Melanocyte of skin (primary cell): Measurements from ENCODE around the gene SNRPE. TPM values are rescaled to one million over a fixed set of nuclear protein-coding genes. Genes with fewer than 3 reads are reported as not detected.

ENCODE experiments used
- small RNA-seq, 2 donors: library from RNA; depleted of rRNA; stranded (forward); fragments of <200 nt; gene quantifications; one replicate each; pipeline ENCODE3, GENCODE V24; 2012
- total RNA-seq, 2 donors: library from RNA; depleted of rRNA; stranded (reverse); fragments of >200 nt; gene quantifications; 2 replicates each; pipeline ENCODE4 v1.2.3, GENCODE V29; 2012

Gene SNRPE
- total RNA-seq: 10 to 100 TPM; 32.0 to 88.6 TPM

DNA sequence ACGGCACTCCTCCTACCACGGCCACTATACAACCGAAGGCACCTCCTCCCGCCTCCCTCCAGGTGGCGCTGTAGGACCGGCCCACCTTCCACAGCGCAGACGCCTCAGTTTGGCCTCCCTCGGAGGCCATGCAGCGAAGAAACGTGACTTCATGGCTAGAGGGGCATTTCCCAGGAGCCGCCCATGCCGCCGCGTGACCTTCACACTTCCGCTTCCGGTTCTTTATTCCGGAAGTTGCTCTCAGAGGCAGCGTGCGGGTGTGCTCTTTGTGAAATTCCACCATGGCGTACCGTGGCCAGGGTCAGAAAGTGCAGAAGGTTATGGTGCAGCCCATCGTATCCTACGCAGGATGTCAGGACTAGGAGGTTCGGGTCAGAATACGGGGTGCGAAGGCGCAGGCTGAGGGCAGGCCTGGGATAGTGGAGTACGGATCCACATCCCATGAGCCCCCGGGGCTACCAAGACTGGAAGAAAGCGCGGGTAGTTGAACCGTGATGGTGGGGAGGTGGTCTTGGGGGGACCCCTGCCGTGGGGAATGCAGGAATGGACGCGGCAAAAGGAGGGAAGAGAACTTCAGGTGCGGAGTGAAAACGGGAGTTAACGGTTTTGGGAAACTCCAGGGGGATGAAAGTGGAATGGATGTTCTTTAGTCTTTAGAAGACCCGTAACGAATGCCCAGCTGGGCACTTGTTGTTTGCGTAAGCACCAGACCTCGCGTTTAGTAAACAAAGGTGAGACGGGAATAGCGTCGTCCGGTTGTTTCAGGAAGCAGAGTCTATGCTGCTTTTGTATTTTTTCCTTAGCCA, at the start of gene SNRPE:
TSS of gene SNRPE (plus strand) at position 221 of the 806 bp plus-strand sequence. CDS start at position 282, 61 bp downstream.

Small RNA genes within 50 kb of the gene (small RNA-seq; reads per million reads assigned to genes)
- gene HSPE1P6: 0 reads per million in 2 donors

Other genes with a start within 250 kb of the SNRPE start
- 10 to 100 TPM; 76.1 to 87.6 TPM for gene ATP2B4, start 234.8 kb upstream of the SNRPE start, total RNA-seq
- not detected for gene LAX1, start 96.4 kb upstream of the SNRPE start, total RNA-seq
- 10 to 100 TPM; 15.7 to 22.0 TPM for gene ZBED6, start 66.0 kb upstream of the SNRPE start, total RNA-seq
- 10 to 100 TPM; 75.0 to 86.9 TPM for gene ZC3H11A, start 66.0 kb upstream of the SNRPE start, total RNA-seq
- 10 to 100 TPM; 32.3 to 33.0 TPM for gene SOX13, start 211.5 kb downstream of the SNRPE start, total RNA-seq